K562 (cell line): ENCODE data around the gene ANTKMT. TPM values are rescaled to one million over a fixed set of nuclear protein-coding genes. Genes with fewer than 3 reads are reported as not detected.

Experiments
- ATAC-seq: fragments of 200-7000 bp; cut with Tn5 transposase; 3 replicates; pipeline ENCODE4 v1.9.1; 2020; ENCODE audit warnings: moderate library complexity
- BruUV-seq: library from RNA; stranded (reverse); fragments of 400-500 nt; replicated peaks from 2 replicates; lab custom pipeline; 2021; lab: Mats Ljungman, UMichigan
- CTCF ChIA-PET: fragments of 300-600 bp; formaldehyde crosslinking; extraction: SDS; loops from one replicate; lab custom pipeline; 2021; ENCODE audit warnings: low intra/inter-chr PET ratio; lab: Yijun Ruan, JAX
- POLR2A ChIA-PET: fragments of 300-600, 350-650 bp; sonication (Branson Sonifier 250); formaldehyde crosslinking; extraction: SDS; loops from one replicate; lab custom pipeline; 2021; ENCODE audit warnings: antibody characterized with exemption, inconsistent platforms; lab: Yijun Ruan, JAX
- DNase-seq, 4 experiments: peaks; one replicate each; pipeline versions ENCODE4 v3.0.0 to v3.0.0-alpha.2; 2011 to 2018; ENCODE audit warnings: low spot score in 3 of 4, mixed read lengths in 3 of 4; ENCODE audit errors: extremely low read depth in 1 of 4
- FAIRE-seq: peaks from 2 replicates; lab custom pipeline; 2011; peaks lifted over from hg19 to GRCh38; lab: Jason Lieb, UNC
- H2AFZ ChIP-seq: 2 replicates; pipeline ENCODE4 v1.6.0; 2011; ENCODE audit warnings: low read depth, low read length, control low read depth, inconsistent platforms
- H3K27ac ChIP-seq: fragments of 200-600 bp; 3 replicates; pipeline ENCODE4 v1.8.0; 2011; ENCODE audit warnings: low read depth, mild to moderate bottlenecking, control low read depth, inconsistent platforms, low read length, moderate library complexity, mixed read lengths; ENCODE audit errors: extremely low read depth
- H3K27me3 ChIP-seq, 2 experiments: fragments of 300-600 bp in 1 of 2; 2 replicates in 1 of 2; 3 replicates in 1 of 2; pipeline versions ENCODE4 v1.6.0 to v1.8.0; 2011; ENCODE audit warnings: inconsistent platforms in 2 of 2, low read length in 2 of 2, mild to moderate bottlenecking in 1 of 2, mixed read lengths in 1 of 2, moderate library complexity in 1 of 2; ENCODE audit not compliant: control insufficient read depth in 2 of 2, insufficient read depth in 2 of 2
- H3K36me3 ChIP-seq: fragments of 300-600 bp; 3 replicates; pipeline ENCODE4 v1.8.0; 2011; ENCODE audit warnings: mild to moderate bottlenecking, low read length, inconsistent platforms; ENCODE audit not compliant: control insufficient read depth, insufficient read depth
- H3K4me1 ChIP-seq, 2 experiments: fragments of 200-600 bp in 1 of 2; replicated peaks in 1 of 2; 2 replicates in 1 of 2; 3 replicates in 1 of 2; pipeline versions ENCODE4 v1.5.1 to v1.8.0; 2011; ENCODE audit warnings: inconsistent platforms in 2 of 2, low read length in 2 of 2, mild to moderate bottlenecking in 1 of 2, mixed read lengths in 1 of 2, moderate library complexity in 1 of 2; ENCODE audit not compliant: control insufficient read depth in 2 of 2, insufficient read depth in 2 of 2
- H3K4me2 ChIP-seq: 2 replicates; pipeline ENCODE4 v1.6.1; 2011; ENCODE audit warnings: low read length, control low read depth, inconsistent platforms, mixed read lengths; ENCODE audit not compliant: insufficient read depth
- H3K4me3 ChIP-seq: fragments of 200-600 bp; sonication (generic), shearing (Covaris generic); 2 replicates; pipeline ENCODE4 v1.5.1; 2016; ENCODE audit warnings: control low read depth, inconsistent platforms
- H3K79me2 ChIP-seq: fragments of 200-600 bp; 3 replicates; pipeline ENCODE4 v1.8.0; 2011; ENCODE audit warnings: low read length, inconsistent platforms; ENCODE audit not compliant: control insufficient read depth, insufficient read depth
- H3K9ac ChIP-seq, 2 experiments: 2 replicates each; pipeline versions ENCODE4 v1.6.0 to v1.6.1; 2011; ENCODE audit warnings: low read depth in 2 of 2, low read length in 2 of 2, control low read depth in 1 of 2, inconsistent platforms in 1 of 2, mild to moderate bottlenecking in 1 of 2, mixed read lengths in 1 of 2; ENCODE audit not compliant: insufficient read depth in 1 of 2
- H3K9me1 ChIP-seq: one replicate; pipeline ENCODE4 v1.6.0; 2011; ENCODE audit warnings: inconsistent platforms, mild to moderate bottlenecking, low read length, moderate library complexity; ENCODE audit not compliant: control insufficient read depth, insufficient read depth
- H3K9me3 ChIP-seq: replicated peaks from 2 replicates; pipeline ENCODE4 v1.5.1; 2011; ENCODE audit warnings: low read depth, low read length, inconsistent platforms; ENCODE audit not compliant: control insufficient read depth, insufficient read depth
- H4K20me1 ChIP-seq: replicated peaks from 2 replicates; pipeline ENCODE4 v1.6.1; 2011; ENCODE audit warnings: low read length, inconsistent platforms, mixed read lengths; ENCODE audit not compliant: control insufficient read depth, insufficient read depth
- ARID2 ChIP-seq: fragments of 450-650 bp; IDR thresholded peaks from 2 replicates; pipeline ENCODE4 v1.6.1; 2017; ENCODE audit warnings: antibody characterized with exemption, mild to moderate bottlenecking
- KDM5B ChIP-seq: fragments of 200-600 bp; sonication (generic); IDR thresholded peaks from 2 replicates; pipeline ENCODE4 v1.6.1; 2012; ENCODE audit warnings: low read depth, mild to moderate bottlenecking, moderate library complexity, low read length, control low read depth, inconsistent platforms; ENCODE audit not compliant: insufficient replicate concordance
- NELFE ChIP-seq: IDR thresholded peaks from 2 replicates; pipeline ENCODE4 v1.6.1; 2011; ENCODE audit warnings: mild to moderate bottlenecking; ENCODE audit not compliant: insufficient read depth, insufficient read length
- POLR2A ChIP-seq: fragments of 450-650 bp; conservative IDR thresholded peaks from 2 replicates; pipeline ENCODE4 v1.6.1; 2016
- POLR3A ChIP-seq: IDR thresholded peaks from 2 replicates; pipeline ENCODE4 v1.6.1; 2011; ENCODE audit warnings: borderline replicate concordance, mild to moderate bottlenecking, moderate library complexity; ENCODE audit not compliant: insufficient read length, insufficient read depth; ENCODE audit errors: extremely low read depth
- RBFOX2 ChIP-seq: fragments of 200-400 bp; formaldehyde crosslinking; IDR thresholded peaks from 2 replicates; pipeline ENCODE4 v1.6.1; 2017; ENCODE audit warnings: low read depth, mild to moderate bottlenecking, low read length, moderate library complexity
- WGBS: fragments of 100-300 bp; shearing (Covaris generic); methylation state at CpG from one replicate; pipeline ENCODE4 v1.1.6; 2016; ENCODE audit warnings: low coverage, mixed read lengths; ENCODE audit not compliant: insufficient coverage; ENCODE audit errors: missing lambda C conversion rate; 5-methylcytosine and 5-hydroxymethylcytosine counted together
- in situ Hi-C: fragments of 300-500 bp; cut with MboI; formaldehyde crosslinking; loops from 4 replicates; pipeline ENCODE4 v1.15.0; 2018; ENCODE audit warnings: inconsistent platforms, mixed read lengths
- intact Hi-C: fragments of 100-400 bp; cut with micrococcal nuclease; formaldehyde crosslinking; loops from 2 replicates; pipeline ENCODE4 v1.14.2; 2022
- polyA plus RNA-seq, 8 experiments: library from polyadenylated mRNA; depleted of rRNA in 4 of 8; stranded (reverse) in 5 of 8; unstranded in 3 of 8; fragments of >200 nt; fragmentation: Nextera tagmentation in 2 of 8; fragmentation: Illumina TruSeq in 1 of 8; extraction: Ambion mirVana in 2 of 8; extraction: Trizol in 1 of 8; gene quantifications; 2 replicates each; pipeline versions ENCODE4 v1.2.1 to v1.2.3, GENCODE V29; 2011 to 2014; ENCODE audit warnings: inconsistent platforms in 1 of 8, missing spikeins in 1 of 8
- total RNA-seq, 7 experiments: library from RNA; depleted of rRNA in 6 of 7; stranded (reverse); fragments of >200 nt in 6 of 7; fragmentation: Illumina TruSeq in 2 of 7; extraction: Trizol in 2 of 7; gene quantifications; 2 replicates each; pipeline versions ENCODE4 v1.2.1 to v1.2.3, GENCODE V29; 2011 to 2021; ENCODE audit warnings: low replicate concordance in 1 of 7

Gene ANTKMT
- total and polyA plus RNA-seq, 9 of the 15 experiments (the other 6 are each of a cell fraction or from before 2014, with no cell fraction given) = 0.58 to 217 (median 19.1) TPM

DNA sequence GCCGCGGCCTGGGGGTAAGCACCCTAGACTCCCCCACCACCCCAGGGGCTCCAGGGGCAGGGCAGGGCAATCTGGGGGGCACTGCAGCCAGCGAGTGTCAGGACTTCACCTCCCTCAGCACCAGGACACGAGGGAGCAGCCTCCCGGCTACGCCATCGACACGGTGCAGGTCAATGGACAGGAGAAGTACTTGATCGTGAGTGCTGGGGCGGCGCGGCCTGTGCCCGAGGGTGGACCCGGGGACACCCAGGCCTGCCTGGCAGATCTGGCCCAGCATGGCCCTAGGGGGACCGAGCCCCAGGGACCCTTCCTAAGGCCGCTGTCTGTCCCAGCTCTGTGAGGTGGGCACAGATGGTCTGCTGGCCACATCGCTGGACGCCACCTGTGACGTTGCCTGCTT, 48.6 kb upstream of the ANTKMT start:
- no peak overlapping the region; a peak in 1 of 4 replicates for H3K9ac ChIP-seq
- DNase-seq = no peak
- FAIRE-seq = no peak
- WGBS = 98% methylated on average over 7 of the region's 19 CpGs
- no peak overlapping the region for H3K4me2 ChIP-seq
- no peak overlapping the region for H2AFZ ChIP-seq
- POLR2A ChIA-PET = interaction anchor here (0.7 to 1.6 kb wide), 3 partner anchors 10 to 84 kb away, joined by 3 to 5 read pairs (median 4); no protein-coding TSS in a partner anchor
- CTCF ChIA-PET = interaction anchor here (0.6 kb wide), 1 partner anchor 93 kb away, joined by 3 read pairs; no protein-coding TSS in a partner anchor
- peaks cover 23 to 98% of the 10 kb centered on the region in 2 experiments for H3K4me1 ChIP-seq
- H3K9me3 ChIP-seq = no peaks in the 10 kb centered on the region
- peaks cover 28% of the 10 kb centered on the region for H3K79me2 ChIP-seq
- intact Hi-C loops (no loop called here), in situ Hi-C loops (loop anchor here (10.0 kb wide), 1 partner anchor 278 kb away; the partner anchor contains the start of gene NME4)
- H3K9me1 ChIP-seq = no peaks in the 10 kb centered on the region
- no peaks in the 10 kb centered on the region for H3K27me3 ChIP-seq
- ATAC-seq = no peak
- no peak for TF ChIP-seq KDM5B
- no peak for TF ChIP-seq RBFOX2
- no peak for TF ChIP-seq POLR2A
- no peak for TF ChIP-seq NELFE
- TF ChIP-seq ARID2 = no peak
- no peak for TF ChIP-seq POLR3A
- no peak overlapping the region for H3K27ac ChIP-seq
- peaks cover 62% of the 10 kb centered on the region for H3K36me3 ChIP-seq
- no TSS peak for BruUV-seq
- H4K20me1 ChIP-seq = 0 out of 2 replicates have a peak, but pooled peaks cover 4% of the 10 kb centered on the region
- no peak overlapping the region for H3K4me3 ChIP-seq
